NCI-H1694 treated with DMSO at 0.1 percent for 48 hours (cell line): ENCODE data around the gene BOLA2B.

Experiments
- DNase-seq: peaks from one replicate; lab custom pipeline; 2025; lab: John Stamatoyannopoulos, UW

The BOLA2B gene

DNA sequence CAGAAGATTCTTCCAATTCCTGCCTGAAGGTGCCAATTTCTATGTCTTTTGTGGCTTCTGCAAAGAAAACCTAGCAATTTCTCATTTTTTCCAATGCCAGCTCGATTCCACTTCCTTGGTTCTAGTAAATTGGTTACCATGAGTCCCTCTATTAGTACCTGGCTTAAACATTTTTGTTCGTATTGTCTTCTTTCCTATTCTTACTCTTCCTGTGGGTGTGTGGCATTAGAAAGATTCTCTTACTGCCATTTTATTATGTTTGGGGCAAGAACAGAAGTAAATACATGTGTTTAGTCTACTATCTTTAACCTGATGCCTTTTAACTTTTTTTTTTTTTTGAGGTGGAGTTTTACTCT lies 50.1 kb downstream of the BOLA2B start:
- no peak for DNase-seq
